Measurements from ENCODE around the gene ESRRB. TPM values are rescaled to one million over a fixed set of nuclear protein-coding genes. Genes with fewer than 3 reads are reported as not detected.

The ESRRB gene
- total RNA-seq, 2 donors from 2014 or later: 1.1 to 1.2 TPM

- Mint-ChIP-seq H3K36me3 (ENCODE audit: low read depth) (no peaks in the 10 kb centered on the region), H3K27ac (no peak overlapping the region), H3K4me3 (no peak overlapping the region), H3K9me3 (no peaks in the 10 kb centered on the region), H3K27me3 (ENCODE audit: insufficient read depth) (no peaks in the 10 kb centered on the region), H3K4me1 (peaks cover 17% of the 10 kb centered on the region)
- H3K4me1 ChIP-seq (ENCODE audit: control insufficient read depth, insufficient read depth, low read length): no peaks in the 10 kb centered on the region
- no peaks in the 10 kb centered on the region for H3K9me3 ChIP-seq (ENCODE audit: control insufficient read depth, low read length)
- H3K27me3 ChIP-seq (ENCODE audit: control insufficient read depth, insufficient read depth, low read length, poor library complexity, severe bottlenecking): no peaks in the 10 kb centered on the region
- 95 to 97% methylated on average over 30 to 33 of the region's 33 CpGs for WGBS, 2 experiments (ENCODE audit: insufficient coverage in 1 of 2, insufficient read length in 1 of 2)
- H3K9ac ChIP-seq (ENCODE audit: extremely low read depth, low read length, poor library complexity, severe bottlenecking): no peak overlapping the region
- no peak overlapping the region for H3K4me3 ChIP-seq (ENCODE audit: low read length)
- no peaks in the 10 kb centered on the region for H3K36me3 ChIP-seq (ENCODE audit: control insufficient read depth, insufficient read depth, low read length)
- no peak for TF ChIP-seq CTCF (conservative IDR thresholded peaks at IDR 0.05)
- no peak overlapping the region for H3K27ac ChIP-seq (ENCODE audit: low read depth, low read length)
- DNase-seq: no peak
These were observed 63.4 kb downstream of the ESRRB start for GRCh38 chr14:76439237-76439775.

- WGBS, 2 experiments (ENCODE audit: insufficient coverage in 1 of 2, insufficient read length in 1 of 2): 89 to 100% methylated on average over 2 of the region's 2 CpGs
- H3K9me3 ChIP-seq (ENCODE audit: control insufficient read depth, low read length): no peaks in the 10 kb centered on the region
- H3K4me3 ChIP-seq (ENCODE audit: low read length): no peak overlapping the region
- Mint-ChIP-seq H3K4me1 (peaks cover 8% of the 10 kb centered on the region), H3K27ac (no peak overlapping the region), H3K36me3 (ENCODE audit: low read depth) (no peaks in the 10 kb centered on the region), H3K9me3 (no peaks in the 10 kb centered on the region), H3K27me3 (ENCODE audit: insufficient read depth) (no peaks in the 10 kb centered on the region), H3K4me3 (no peak overlapping the region)
- no peak overlapping the region for H3K27ac ChIP-seq (ENCODE audit: low read depth, low read length)
- H3K27me3 ChIP-seq (ENCODE audit: control insufficient read depth, insufficient read depth, low read length, poor library complexity, severe bottlenecking): no peaks in the 10 kb centered on the region
- no peak for DNase-seq
- no peaks in the 10 kb centered on the region for H3K36me3 ChIP-seq (ENCODE audit: control insufficient read depth, insufficient read depth, low read length)
- no peak for TF ChIP-seq CTCF (conservative IDR thresholded peaks at IDR 0.05)
- peaks cover 4% of the 10 kb centered on the region for H3K4me1 ChIP-seq (ENCODE audit: control insufficient read depth, insufficient read depth, low read length)
- no peak overlapping the region for H3K9ac ChIP-seq (ENCODE audit: extremely low read depth, low read length, poor library complexity, severe bottlenecking)
These were observed 70.5 kb downstream of the ESRRB start for GRCh38 chr14:76446486-76446885.

GRCh38 chr14:76446921-76447320, 71.0 kb downstream of the ESRRB start:
- Histone ChIP-seq H3K9me3 (ENCODE audit: control insufficient read depth, low read length) (no peaks in the 10 kb centered on the region), H3K27me3 (ENCODE audit: control insufficient read depth, insufficient read depth, low read length, poor library complexity, severe bottlenecking) (no peaks in the 10 kb centered on the region), H3K4me1 (ENCODE audit: control insufficient read depth, insufficient read depth, low read length) (peaks cover 4% of the 10 kb centered on the region), H3K9ac (ENCODE audit: extremely low read depth, low read length, poor library complexity, severe bottlenecking) (no peak overlapping the region), H3K4me3 (ENCODE audit: low read length) (no peak overlapping the region), H3K27ac (ENCODE audit: low read depth, low read length) (no peak overlapping the region), H3K36me3 (ENCODE audit: control insufficient read depth, insufficient read depth, low read length) (no peaks in the 10 kb centered on the region)
- no peak for TF ChIP-seq CTCF (conservative IDR thresholded peaks at IDR 0.05)
- no peak overlapping the region for H3K4me3 Mint-ChIP-seq
- H3K9me3 Mint-ChIP-seq: no peaks in the 10 kb centered on the region
- WGBS, 2 experiments (ENCODE audit: insufficient coverage in 1 of 2, insufficient read length in 1 of 2): 90 to 93% methylated on average over 7 of the region's 7 CpGs
- no peak for DNase-seq
- H3K27ac Mint-ChIP-seq: no peak overlapping the region
- H3K27me3 Mint-ChIP-seq (ENCODE audit: insufficient read depth): no peaks in the 10 kb centered on the region
- H3K4me1 Mint-ChIP-seq: peaks cover 8% of the 10 kb centered on the region
- H3K36me3 Mint-ChIP-seq (ENCODE audit: low read depth): no peaks in the 10 kb centered on the region
